Endometrial microvascular endothelial cells (primary cell): ENCODE results near the gene AFAP1L2. TPM values are rescaled to one million over a fixed set of nuclear protein-coding genes. Genes with fewer than 3 reads are reported as not detected.

Experiments
- in situ Hi-C: cut with HindIII; loops from 2 replicates; pipeline ENCODE4 v1.10.0; 2017; ENCODE audit warnings: low sequenced_read_pairs, low pct_unique_long_range_greater_than_20kb; ENCODE audit errors: inconsistent ontology term
- total RNA-seq: library from RNA; depleted of rRNA; stranded (reverse); fragments of >200 nt; gene quantifications from one replicate; pipeline ENCODE4 v1.2.3, GENCODE V29; 2015; ENCODE audit errors: inconsistent ontology term

AFAP1L2 gene
- total RNA-seq, 1 donor from 2014 or later, result 0.09 TPM

DNA sequence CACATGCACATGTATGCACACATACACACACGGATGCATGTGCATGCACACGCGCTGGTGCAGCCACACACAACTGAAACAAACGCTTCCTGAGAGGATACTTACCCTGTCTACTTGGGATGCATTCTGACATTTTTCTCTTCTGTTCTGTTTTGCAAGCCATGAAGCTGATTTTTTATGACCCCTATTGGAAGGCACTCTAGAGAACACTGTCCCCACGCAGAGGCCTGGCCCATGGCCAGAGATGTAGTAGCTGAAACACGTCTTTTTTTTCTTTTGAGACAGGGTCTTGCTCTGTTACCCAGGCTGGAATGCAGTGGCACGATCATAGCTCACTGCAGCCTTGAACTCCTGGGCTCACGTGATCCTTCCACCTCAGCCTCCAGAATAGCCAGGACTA is 117.4 kb downstream of the AFAP1L2 start:
- in situ Hi-C loops, result no loop called here

DNA sequence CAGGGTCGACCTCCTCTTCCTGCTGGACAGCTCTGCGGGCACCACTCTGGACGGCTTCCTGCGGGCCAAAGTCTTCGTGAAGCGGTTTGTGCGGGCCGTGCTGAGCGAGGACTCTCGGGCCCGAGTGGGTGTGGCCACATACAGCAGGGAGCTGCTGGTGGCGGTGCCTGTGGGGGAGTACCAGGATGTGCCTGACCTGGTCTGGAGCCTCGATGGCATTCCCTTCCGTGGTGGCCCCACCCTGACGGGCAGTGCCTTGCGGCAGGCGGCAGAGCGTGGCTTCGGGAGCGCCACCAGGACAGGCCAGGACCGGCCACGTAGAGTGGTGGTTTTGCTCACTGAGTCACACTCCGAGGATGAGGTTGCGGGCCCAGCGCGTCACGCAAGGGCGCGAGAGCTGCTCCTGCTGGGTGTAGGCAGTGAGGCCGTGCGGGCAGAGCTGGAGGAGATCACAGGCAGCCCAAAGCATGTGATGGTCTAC is 118.3 kb downstream of the AFAP1L2 start:
- in situ Hi-C loops, result no loop called here

DNA sequence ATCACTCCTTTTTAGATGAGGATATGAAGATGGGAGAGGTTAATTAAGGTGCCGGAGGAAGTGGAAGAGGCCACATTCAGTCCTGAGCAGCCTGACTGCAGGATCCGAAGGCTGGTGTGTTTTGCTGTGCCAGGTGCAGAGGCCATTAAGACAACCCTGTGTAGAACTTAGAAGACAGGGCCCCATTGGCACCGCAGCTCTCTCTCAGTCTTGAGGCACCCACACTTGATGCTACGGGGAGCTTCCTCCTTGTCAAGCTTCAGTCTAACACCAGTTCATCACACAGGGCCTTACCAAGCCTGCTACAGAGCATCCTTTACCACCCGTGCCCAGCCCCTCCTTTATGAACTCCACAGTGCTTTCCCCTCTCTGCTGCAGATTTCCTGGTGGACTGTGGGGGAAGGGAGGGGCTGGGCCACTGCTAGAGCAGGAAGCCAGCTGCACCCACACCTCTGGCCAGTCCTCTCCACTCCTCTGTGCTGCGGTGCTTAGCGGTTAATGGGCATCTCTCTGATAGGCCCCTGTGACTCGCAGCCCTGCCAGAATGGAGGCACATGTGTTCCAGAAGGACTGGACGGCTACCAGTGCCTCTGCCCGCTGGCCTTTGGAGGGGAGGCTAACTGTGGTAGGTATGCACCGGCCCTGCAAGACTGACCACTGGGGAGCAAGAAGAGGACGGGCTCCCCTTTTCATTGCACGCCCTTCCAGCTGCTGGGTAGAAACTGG is 119.8 kb downstream of the AFAP1L2 start:
- in situ Hi-C loops, result no loop called here

DNA sequence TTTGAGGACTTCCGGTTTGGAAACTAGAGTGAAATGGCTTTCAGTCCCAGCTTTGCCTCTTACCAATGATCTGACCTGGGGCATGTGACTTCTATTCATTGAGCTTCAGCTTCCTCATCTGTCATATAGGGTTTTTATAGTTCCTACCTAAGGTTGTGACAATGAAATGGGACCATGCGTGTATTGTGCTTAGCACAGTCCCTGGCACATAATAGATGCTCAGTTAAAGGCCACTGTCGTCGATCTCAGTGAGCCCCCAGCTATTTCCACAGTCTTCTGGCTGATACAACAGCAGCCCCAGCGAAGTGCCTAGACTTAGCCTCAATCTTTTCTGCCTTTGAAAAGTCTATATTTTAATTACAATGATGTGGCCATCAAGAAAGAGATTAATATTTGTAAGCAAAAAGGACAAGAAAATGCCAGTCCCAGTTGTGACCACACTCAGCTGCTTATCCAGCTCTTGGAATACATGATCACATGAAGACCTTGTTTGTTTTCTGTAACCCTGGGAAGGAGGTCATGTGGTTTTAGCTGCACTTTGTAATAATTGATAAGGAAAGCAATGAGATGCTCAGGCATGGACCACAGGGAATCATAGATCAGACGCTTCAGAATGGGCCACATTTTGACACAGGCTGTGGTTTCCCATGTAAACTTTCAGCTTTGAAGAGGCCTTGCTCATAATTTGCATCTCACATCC is 120.6 kb downstream of the AFAP1L2 start:
- in situ Hi-C loops, result no loop called here

DNA sequence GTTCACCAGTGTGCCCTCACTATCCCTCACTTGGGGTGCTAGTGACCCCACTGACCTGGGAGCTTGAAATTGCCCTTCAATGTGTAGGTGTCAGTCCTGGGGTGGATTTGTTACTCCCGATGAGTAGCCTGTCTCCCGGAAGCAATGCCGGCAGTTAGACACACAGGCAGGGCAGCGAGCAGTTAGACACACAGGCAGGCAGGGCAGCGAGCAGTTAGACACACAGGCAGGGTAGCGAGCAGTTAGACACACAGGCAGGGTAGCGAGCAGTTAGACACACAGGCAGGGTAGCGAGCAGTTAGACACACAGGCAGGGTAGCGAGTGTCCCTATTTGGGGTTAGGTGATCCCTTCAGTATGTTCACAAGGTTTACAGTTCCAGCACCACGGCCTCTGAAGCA is 121.2 kb downstream of the AFAP1L2 start:
- in situ Hi-C loops, result no loop called here

DNA sequence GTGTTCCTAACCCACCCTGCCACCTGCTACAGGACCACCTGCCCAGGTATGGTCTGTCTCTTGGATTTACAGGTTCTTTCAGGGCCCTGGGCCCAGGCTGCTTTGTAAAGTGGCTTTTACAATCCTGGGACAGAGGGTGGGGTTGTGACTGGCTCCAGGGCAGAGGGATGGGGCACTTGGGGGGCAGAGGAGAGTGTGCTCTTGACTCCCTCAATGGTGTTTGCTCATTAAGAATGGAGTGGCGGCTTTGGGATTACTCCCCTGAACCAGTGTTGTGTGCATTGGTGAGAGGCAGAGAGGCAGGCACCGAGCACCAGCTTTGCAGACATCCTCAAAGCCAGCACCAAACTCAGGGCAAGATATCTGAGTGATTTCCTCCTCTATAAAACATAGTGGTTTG is 121.8 kb downstream of the AFAP1L2 start:
- in situ Hi-C loops, result no loop called here

DNA sequence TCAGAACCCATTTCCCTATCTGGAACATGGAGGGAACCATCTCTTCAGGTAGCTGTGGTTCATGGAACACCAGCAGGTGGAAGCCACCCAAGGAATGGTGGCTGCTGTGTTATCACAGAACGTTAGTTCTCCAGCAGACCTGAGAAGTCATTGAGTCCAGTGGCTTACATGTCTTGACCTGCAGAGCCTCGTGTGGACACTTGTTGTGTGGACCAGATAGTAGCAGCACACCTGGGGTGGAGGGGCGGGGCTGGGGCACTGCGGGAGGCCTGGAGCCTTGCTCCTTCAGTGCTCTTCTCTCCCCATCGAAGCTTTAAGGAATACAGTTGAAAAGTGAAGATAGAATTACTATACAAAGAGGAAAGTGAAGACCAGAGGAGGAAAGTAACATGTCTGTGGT is 122.8 kb downstream of the AFAP1L2 start:
- in situ Hi-C loops, result no loop called here

DNA sequence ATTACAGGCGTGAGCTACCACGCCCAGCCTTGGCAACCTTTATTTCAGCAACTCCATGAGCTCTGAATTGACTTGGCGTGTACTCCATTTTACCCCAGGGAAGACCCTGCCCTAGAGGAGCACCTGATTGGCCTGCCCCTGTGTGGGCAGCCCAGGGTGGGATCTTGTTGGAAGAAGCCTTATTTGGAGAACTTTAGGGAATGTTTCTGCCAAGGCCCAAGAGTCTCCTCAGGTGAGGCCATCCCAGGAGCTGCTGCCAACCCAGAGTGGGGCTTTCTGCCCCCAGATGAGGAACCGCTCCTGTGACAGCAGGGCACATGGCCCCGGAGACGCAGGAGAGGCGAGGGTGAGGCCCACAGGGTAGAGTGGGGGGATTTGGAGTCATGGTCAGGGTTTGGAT is 123.3 kb downstream of the AFAP1L2 start:
- in situ Hi-C loops, result no loop called here

DNA sequence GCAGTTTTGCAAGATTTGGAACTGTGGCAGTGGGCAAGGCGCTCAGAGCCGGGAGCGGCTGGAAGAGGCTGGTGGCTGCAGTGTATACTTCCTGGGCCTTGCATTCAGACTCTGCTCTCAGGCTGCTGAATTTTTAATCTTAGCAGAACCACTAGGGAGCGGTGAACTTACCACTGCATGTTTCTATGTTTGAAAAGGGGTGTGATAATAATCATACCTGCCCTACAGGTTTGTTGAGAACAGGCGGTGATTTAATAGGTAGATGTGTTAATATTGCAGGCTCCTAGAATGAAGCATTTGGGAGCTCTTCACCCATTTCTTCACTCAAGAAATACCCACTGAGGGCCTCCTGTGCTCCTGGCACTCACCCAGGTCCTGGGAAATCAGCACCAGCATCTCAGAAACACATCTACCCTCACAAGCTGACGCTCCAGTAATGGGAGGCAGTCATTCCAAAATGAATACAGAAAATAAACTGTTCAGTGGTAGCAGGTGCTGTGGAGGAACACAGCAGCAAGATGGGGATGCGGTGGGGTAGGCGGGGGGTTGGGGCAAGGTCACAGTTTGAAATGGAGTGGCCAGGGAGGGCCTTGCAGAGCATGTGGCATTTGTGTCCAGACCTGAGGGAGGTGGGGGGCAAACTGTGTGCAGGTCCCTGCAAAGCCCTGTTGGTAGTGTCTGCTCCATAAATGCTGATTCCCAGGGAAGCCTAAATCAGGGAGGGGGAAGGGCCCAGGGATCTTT is 124.2 kb downstream of the AFAP1L2 start:
- in situ Hi-C loops, result no loop called here

DNA sequence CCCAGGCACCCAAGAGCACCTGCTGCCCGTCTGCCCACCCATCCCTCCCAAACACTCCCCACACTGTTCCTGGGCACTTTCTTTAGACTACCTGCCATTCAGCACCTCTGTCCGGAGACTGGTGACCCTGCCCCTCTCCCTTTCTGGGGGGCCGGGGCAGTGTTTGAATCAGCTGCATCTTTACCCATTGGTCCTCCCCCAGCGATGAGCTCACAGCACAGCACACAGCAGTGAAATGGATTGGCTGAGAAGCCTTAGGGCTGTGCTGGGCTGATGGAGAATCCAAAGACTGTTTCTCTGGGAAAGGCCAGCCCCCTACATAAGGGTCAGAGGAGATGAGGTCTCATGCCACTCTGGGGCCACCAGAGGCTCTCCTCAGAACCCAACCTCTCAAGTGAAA is 125.0 kb downstream of the AFAP1L2 start:
- in situ Hi-C loops, result no loop called here

DNA sequence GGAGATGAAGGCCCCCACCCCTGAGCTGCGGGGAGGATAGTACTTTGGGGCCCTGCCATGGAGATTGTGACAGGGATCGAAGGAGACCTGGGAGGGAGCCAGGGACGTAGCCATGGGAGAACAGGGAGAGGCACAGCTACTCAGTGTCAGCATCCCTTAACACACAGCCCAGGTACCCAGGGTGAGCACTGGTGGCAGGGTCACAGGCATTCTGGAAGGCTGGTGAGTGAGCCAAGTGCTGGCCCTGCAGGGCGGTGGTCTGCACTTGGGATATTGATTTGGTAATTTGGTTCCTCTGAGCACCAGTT is 125.5 kb downstream of the AFAP1L2 start:
- in situ Hi-C loops, result no loop called here

DNA sequence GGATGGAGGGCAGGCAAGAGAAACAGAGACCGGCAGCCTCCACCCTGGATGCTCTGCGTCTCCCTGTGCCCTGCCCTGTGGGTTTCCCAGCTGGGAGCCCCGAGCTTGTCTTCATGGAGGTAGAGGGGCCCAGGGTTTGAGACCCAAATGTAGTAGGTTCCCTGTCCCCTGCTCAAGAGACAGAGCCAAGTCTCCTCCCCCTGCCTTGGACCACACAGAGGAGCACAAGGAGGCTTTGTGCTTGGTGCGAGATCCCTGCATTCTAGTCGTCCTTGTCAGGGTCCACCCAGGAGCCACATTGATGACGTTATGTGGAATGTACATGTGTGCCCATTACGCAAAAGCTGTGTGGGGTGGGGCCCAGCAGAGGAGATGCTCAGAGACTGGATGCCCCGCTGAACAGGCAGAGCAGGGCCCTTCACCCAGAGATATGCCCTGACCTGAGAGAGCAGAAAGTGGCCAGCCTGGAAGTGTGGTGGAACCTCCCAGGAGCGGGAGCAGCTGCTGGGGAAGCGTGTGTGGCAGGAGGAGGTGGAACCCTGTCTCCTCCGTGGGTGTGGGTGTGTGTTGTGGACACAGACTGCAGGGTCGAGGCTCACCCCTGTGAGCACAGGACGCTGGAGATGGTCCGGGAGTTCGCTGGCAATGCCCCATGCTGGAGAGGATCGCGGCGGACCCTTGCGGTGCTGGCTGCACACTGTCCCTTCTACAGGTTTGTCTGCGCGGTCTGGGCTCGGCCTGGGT is 126.0 kb downstream of the AFAP1L2 start:
- in situ Hi-C loops, result no loop called here

DNA sequence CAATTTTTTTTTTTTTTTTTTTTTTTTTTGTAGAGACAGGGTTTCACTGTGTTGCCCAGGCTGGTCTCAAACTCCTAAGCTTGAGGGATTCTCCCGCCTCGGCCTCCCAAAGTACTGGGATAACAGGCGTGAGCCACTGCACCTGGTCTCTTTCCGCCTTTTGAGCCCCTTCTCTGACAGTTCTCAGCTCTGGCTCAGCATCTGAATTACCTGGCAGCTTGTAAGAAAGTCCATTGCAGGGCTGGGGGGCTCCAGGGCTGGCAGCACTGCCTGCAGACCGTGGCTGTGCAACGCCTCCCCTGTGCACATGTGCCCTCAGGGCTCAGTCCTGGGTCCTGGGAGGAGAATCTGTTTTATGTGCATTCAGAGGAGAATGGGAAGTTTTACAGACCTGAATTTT is 127.6 kb downstream of the AFAP1L2 start:
- in situ Hi-C loops, result no loop called here

DNA sequence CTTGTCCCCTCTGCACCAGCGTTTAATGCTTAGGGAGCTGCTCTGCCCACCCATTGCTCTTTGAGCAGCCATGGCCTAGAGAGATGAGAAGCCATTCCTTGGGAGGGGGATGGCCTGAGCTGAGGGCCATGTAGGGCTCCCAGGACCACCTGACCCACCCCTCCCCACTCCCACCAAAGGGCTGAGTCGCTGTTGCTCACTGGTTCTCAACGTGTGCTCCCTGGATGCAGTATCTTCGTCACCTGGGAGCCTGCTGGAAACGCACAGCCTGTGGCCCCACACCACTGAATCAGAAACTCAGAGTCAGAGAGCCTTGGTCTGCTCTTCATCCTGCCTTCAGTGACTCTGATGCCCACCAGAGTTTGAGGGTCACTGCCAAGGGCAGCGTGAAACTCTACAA is 128.2 kb downstream of the AFAP1L2 start:
- in situ Hi-C loops, result no loop called here

DNA sequence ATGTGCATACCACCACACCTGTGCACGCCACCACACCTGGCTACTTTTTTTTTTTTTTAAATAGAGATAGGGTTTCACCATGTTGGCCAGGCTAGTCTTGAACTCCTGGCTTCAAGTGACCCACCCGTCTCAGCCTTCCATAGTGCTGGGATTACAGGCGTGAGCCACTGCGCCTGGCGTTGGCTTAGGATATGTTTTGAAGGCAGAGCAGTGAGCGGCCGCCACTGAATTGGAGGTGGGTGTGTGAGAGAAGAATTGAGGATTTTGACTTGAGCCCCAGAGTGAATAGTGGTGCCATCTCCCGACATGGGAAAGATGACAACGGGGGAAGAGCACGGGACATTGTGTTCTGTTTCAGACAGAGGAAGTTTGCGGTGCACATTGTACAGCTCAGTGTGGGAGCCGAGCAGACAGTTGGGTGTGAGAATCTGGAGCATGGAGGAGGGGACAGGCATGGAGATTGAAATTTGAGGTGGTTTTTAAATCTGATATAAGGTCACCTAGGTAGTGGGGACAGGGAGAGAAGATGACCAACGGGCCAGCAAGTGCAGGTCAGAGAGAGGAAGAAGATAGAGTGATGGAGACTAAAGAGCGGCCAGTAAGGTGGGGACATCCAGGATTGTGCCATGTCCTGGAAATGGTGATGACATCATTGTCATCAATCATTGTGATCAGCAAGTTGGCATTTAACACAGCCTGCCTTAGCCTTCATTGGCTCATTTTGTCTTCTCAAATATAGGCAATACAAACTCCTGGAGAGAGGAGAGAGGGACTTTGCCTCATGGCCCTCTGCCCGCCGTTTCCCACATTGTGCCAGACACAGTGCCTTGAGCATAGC is 129.5 kb downstream of the AFAP1L2 start:
- in situ Hi-C loops, result no loop called here

DNA sequence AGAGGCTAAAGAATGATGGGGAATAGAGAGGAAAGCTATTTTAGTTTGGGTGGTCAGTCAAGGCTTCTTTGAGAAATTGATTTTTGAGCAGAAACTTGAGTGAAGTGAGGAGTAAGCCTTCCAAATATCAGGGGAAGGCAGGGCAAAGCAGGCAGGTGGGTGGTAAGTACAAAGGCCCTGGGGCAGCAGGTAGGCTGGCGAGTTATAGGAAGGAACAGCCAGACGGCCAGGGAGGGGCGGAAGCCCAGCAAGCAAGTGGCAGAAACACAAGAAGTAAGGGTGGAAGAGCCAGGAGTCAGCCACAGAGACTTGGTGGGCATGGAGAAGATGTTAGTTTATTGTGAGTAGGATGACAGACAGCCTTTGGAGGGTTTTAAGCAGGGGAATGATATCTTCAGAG is 130.4 kb downstream of the AFAP1L2 start:
- in situ Hi-C loops, result no loop called here

DNA sequence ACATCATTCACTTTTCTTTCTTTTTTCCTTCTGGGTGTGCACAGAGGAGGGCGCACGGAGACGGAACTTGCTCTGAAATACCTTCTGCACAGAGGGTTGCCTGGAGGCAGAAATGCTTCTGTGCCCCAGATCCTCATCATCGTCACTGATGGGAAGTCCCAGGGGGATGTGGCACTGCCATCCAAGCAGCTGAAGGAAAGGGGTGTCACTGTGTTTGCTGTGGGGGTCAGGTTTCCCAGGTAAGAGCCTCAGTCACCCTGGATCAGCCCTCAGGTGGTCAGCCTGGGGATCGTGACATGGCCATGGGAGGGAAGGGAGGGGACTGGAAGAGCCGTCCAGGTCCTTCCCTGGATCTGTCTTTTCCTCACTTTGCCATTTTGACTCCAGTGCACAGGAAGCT is 131.6 kb downstream of the AFAP1L2 start:
- in situ Hi-C loops, result no loop called here

DNA sequence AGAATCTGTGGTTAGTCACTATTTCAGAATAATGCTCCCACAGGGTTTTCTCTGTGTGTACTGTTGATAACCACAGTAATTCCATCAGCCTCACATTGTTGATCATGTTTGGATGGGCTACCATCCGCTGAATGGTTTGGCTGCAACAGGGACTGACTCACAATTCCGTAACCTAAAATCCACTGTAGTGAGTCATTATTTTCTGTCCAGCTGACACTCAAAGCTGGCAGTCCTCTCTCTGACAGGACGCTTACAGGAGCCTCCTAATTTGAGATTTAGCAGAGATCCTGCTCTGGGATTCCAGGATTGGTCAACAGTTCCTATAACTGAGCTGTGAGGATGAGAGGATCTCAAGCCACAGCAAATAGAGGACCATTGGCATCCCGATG is 132.5 kb downstream of the AFAP1L2 start:
- in situ Hi-C loops, result no loop called here
